ENCODE results near the gene SLC34A2. TPM values are rescaled to one million over a fixed set of nuclear protein-coding genes. Genes with fewer than 3 reads are reported as not detected.
"Not testable (repeated sequence)": the region's sequence is repeated elsewhere in the genome, so short reads cannot be mapped to it uniquely, and the experiment has no call there.

SLC34A2 gene, protein sequence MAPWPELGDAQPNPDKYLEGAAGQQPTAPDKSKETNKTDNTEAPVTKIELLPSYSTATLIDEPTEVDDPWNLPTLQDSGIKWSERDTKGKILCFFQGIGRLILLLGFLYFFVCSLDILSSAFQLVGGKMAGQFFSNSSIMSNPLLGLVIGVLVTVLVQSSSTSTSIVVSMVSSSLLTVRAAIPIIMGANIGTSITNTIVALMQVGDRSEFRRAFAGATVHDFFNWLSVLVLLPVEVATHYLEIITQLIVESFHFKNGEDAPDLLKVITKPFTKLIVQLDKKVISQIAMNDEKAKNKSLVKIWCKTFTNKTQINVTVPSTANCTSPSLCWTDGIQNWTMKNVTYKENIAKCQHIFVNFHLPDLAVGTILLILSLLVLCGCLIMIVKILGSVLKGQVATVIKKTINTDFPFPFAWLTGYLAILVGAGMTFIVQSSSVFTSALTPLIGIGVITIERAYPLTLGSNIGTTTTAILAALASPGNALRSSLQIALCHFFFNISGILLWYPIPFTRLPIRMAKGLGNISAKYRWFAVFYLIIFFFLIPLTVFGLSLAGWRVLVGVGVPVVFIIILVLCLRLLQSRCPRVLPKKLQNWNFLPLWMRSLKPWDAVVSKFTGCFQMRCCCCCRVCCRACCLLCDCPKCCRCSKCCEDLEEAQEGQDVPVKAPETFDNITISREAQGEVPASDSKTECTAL
- not detected for total RNA-seq (2021; fragmentation: NEBNext Ultra II Directional; extraction: Animal tissue kit (Norgen Biotek cat#: 25700))
- long read RNA-seq: 0 reads

DNA sequence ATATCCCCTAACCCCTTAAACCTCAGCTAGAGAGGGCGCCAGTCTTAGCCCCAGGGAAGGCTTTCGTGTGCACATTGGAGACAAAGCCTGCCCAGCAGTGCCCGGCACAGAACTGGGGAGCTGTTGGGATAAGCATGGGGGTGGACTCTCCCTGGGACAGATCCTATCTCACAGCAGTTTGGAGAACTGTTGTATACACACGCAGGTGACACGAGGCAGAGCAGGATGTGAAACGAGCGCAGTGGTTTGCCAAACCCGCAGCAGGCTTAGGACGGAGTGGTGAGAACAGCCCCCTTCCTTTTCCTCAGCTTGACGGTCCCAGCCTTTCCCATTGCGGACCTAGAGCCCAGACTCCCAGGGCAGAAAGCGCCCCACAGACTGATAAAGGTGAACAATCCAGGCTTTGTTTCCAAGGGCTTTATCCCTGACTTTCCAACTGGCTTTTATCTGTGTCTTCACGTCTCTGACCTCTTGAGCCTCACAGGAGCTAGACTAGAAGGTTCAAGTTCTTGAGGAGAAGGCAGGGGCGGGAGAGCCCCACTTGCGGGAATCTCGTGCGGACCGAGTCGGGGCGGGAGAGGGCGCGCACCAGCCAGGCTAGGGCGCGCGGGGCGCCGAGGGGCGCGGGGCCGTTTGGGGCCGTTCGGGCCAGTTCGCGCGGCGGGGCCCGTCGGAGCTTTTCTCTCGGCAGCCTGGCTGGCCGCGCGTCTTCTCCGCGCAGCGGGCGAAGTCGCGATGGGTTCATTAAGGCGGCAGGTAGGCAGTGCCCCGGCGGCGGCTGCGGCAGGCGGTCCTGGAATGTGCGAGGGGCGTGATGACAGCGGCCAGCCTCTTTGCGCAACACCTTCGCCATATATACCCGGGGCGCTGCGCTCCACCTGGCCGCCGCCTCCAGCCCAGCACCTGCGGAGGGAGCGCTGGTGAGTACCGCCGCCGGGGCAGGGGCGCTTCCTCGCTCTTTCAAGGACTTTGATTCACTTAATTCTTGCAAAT lies at the start of gene SLC34A2:
TSS of gene SLC34A2 (plus strand) at position 881 of the 993 bp plus-strand sequence. CDS start 6,650 bp downstream, outside the sequence.
- no peak for DNase-seq
- no peaks in the 10 kb centered on the region for H3K4me1 Mint-ChIP-seq (ENCODE audit: low read depth)
- no peaks in the 10 kb centered on the region for H3K9me3 Mint-ChIP-seq
- H3K27ac Mint-ChIP-seq: no peak within 1 kb of the TSS
- TF ChIP-seq, protein P1, sequence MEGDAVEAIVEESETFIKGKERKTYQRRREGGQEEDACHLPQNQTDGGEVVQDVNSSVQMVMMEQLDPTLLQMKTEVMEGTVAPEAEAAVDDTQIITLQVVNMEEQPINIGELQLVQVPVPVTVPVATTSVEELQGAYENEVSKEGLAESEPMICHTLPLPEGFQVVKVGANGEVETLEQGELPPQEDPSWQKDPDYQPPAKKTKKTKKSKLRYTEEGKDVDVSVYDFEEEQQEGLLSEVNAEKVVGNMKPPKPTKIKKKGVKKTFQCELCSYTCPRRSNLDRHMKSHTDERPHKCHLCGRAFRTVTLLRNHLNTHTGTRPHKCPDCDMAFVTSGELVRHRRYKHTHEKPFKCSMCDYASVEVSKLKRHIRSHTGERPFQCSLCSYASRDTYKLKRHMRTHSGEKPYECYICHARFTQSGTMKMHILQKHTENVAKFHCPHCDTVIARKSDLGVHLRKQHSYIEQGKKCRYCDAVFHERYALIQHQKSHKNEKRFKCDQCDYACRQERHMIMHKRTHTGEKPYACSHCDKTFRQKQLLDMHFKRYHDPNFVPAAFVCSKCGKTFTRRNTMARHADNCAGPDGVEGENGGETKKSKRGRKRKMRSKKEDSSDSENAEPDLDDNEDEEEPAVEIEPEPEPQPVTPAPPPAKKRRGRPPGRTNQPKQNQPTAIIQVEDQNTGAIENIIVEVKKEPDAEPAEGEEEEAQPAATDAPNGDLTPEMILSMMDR (IDR thresholded peaks at IDR 0.05): no peak
- H3K36me3 Mint-ChIP-seq (ENCODE audit: low read depth): no peaks in the 10 kb centered on the region
- H3K4me3 Mint-ChIP-seq: no peak within 1 kb of the TSS
- peaks cover 64% of the 10 kb centered on the region for H3K27me3 Mint-ChIP-seq (ENCODE audit: insufficient read depth)

DNA sequence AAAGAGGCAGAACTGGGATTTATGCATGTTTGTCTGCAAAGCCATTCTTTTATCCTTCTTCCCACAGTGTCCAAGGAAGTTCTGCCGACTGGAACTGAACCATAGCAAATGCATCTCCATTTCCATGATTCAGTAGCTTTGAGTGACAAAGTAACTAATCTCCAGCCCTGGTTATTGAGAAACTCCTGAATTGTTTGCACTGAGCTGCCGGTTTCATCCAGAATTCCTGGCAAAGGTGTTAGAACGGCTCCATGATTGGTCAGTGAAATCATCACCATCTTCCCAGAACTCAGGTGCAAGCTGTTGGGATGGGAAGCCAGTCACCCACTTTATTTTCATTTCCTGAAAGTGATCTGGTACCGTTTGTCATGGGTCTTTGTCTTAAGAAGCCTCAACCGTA lies 47.0 kb upstream of the SLC34A2 start:
- no peak overlapping the region for H3K27ac Mint-ChIP-seq
- TF ChIP-seq, protein P1 (IDR thresholded peaks at IDR 0.05): no peak
- peaks cover 4% of the 10 kb centered on the region; the same call in 1 of the 2 replicates for H3K9me3 Mint-ChIP-seq
- no peaks in the 10 kb centered on the region for H3K36me3 Mint-ChIP-seq (ENCODE audit: low read depth)
- H3K4me1 Mint-ChIP-seq (ENCODE audit: low read depth): no peaks in the 10 kb centered on the region
- no peak for DNase-seq
- H3K4me3 Mint-ChIP-seq: no peak overlapping the region
- H3K27me3 Mint-ChIP-seq (ENCODE audit: insufficient read depth): peaks cover 8% of the 10 kb centered on the region

DNA sequence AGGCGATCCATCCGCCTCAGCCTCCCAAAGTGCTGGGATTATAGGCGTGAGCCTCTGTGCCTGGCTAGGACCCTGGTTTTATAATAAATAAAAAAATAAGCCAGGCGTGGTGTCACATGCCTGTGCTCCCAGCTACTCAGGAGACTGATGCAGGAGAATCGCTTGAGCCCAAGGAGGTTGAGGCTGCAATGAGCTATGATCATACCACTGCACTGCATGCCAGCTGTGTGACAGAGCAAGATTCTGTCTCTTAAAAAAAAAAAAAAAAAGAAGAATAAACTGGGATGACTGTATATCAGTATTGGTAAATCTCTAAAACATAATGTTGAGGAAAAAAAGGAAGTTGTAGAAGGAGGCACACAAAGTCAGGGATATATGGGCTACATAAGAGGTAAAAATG lies 45.7 kb upstream of the SLC34A2 start:
- TF ChIP-seq, protein P1 (IDR thresholded peaks at IDR 0.05): no peak
- no peaks in the 10 kb centered on the region for H3K36me3 Mint-ChIP-seq (ENCODE audit: low read depth)

DNA sequence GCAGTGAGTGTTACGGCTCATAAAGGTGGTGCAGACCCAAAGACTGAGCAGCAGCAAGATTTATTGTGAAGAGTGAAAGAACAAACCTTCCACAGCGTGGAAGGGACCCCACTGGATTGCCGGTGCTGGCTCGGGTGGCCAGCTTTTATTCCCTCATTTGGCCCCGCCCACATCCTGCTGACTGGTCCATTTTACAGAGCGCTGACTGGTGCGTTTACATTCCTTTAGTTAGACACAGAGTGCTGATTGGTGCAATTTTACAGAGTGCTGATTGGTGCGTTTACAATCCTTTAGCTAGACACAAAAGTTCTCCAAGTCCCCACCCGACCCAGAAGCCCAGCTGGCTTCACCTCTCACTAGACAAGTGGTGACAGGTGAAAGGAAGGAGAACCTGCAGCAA lies 42.0 kb upstream of the SLC34A2 start:
- not testable (repeated sequence) for H3K27me3 Mint-ChIP-seq (ENCODE audit: insufficient read depth); DNase-seq; H3K9me3 Mint-ChIP-seq; H3K36me3 Mint-ChIP-seq (ENCODE audit: low read depth); H3K4me1 Mint-ChIP-seq (ENCODE audit: low read depth); H3K4me3 Mint-ChIP-seq; H3K27ac Mint-ChIP-seq

More for the DNA sequence above, 45.7 kb upstream of the SLC34A2 start:
- Mint-ChIP-seq H3K4me1 (ENCODE audit: low read depth) (no peaks in the 10 kb centered on the region), H3K4me3 (no peak overlapping the region), H3K27me3 (ENCODE audit: insufficient read depth) (peaks cover 8% of the 10 kb centered on the region), H3K27ac (no peak overlapping the region), H3K9me3 (peaks cover 4% of the 10 kb centered on the region; the same call in 1 of the 2 replicates)
- no peak for DNase-seq

DNA sequence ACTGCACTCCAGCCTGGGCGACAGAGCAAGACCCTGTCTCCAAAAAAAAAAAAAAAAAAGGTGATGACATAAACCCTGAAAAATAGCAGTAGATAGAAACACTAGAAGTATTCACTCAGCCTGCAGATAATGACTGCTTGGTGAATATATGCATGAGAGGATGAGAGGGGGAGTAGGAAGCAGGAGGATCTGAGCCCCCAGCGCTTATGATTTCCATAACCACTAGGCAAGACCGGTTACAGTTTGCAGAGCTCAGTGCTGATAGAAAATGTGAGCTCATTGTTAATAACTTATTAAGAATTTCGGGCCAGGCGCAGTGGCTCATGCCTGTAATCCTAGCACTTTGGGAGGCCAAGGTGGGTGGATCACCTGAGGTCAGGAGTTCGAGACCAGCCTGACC lies 40.8 kb upstream of the SLC34A2 start:
- TF ChIP-seq, protein P1 (IDR thresholded peaks at IDR 0.05): no peak
- DNase-seq: no peak
- Mint-ChIP-seq H3K36me3 (ENCODE audit: low read depth) (no peaks in the 10 kb centered on the region), H3K4me1 (ENCODE audit: low read depth) (no peaks in the 10 kb centered on the region), H3K9me3 (peaks cover 4% of the 10 kb centered on the region; the same call in 1 of the 2 replicates), H3K4me3 (no peak overlapping the region), H3K27ac (no peak overlapping the region), H3K27me3 (ENCODE audit: insufficient read depth) (peaks cover 6% of the 10 kb centered on the region)

Measured in HFFc6 (cell line).